ENCODE results near the gene STC2. TPM values are rescaled to one million over a fixed set of nuclear protein-coding genes. Genes with fewer than 3 reads are reported as not detected.

Gene STC2
- total and polyA plus RNA-seq, 7 donors: 2.1 to 25.7 (median 9.2) TPM

- 51 to 54% (median 53%) methylated on average over 10 of the region's 10 CpGs for WGBS, 3 donors
- H3K4me3 ChIP-seq: no peak overlapping the region
- TF ChIP-seq CTCF (IDR thresholded peaks at IDR 0.05): no peak
- ATAC-seq: peak in 2 of 4 donors; percentile 56 to 86
- H3K27ac ChIP-seq: no peak overlapping the region
- no peaks in the 10 kb centered on the region for H3K9me3 ChIP-seq
- intact Hi-C loops (cut with DNase I): no loop called here
- H3K36me3 ChIP-seq (ENCODE audit: insufficient read depth in 1 of 2, low read depth in 1 of 2): no peaks in the 10 kb centered on the region
- no peaks in the 10 kb centered on the region for H3K4me1 ChIP-seq
- H3K27me3 ChIP-seq (ENCODE audit: insufficient read depth in 3 of 3, low read length in 2 of 3): peaks cover 0 to 14% (median 0%) of the 10 kb centered on the region in 3 donors
- DNase-seq: peak in 1 of 2 donors; percentile 30
These were observed 62.8 kb downstream of the STC2 start for GRCh38 chr5:173265433-173265832.

Other genes with a start within 250 kb of the STC2 start
- 10 to 100 TPM in 2 of 4 donors, 1 to 10 TPM in 2; 8.4 to 15.1 (median 11.5) TPM for gene BNIP1, start 183.9 kb downstream of the STC2 start, total RNA-seq
- 10 to 100 TPM; 14.2 to 22.9 (median 21.4) TPM for gene BNIP1, start 183.9 kb downstream of the STC2 start, polyA plus RNA-seq
- gene NKX2-5, start 93.2 kb downstream of the STC2 start, total RNA-seq: 1 to 10 TPM in 2 of 4 donors, not detected in 2; 1.8 to 4.1 TPM
- not detected for gene NKX2-5, start 93.2 kb downstream of the STC2 start, polyA plus RNA-seq